ENCODE results near the gene SYNE2. TPM values are rescaled to one million over a fixed set of nuclear protein-coding genes. Genes with fewer than 3 reads are reported as not detected.

Gene SYNE2
- total RNA-seq, 1 experiment from 2014 or later: 16.0 TPM

GRCh38 chr14:63951429-63951828 lies 98.6 kb downstream of the SYNE2 start:
- BruUV-seq (replicated peaks): no TSS peak
- no peak for DNase-seq
- no peak overlapping the region for H2AFZ ChIP-seq (ENCODE audit: low read length)
- no peak for ATAC-seq
- H3K27ac ChIP-seq (ENCODE audit: low read length): no peak overlapping the region
- H3K9me3 ChIP-seq (ENCODE audit: low read length): no peaks in the 10 kb centered on the region
- TF ChIP-seq EZH2 (IDR thresholded peaks at IDR 0.05; ENCODE audit: low read length, unreplicated experiment): no peak
- TF ChIP-seq EZH2phosphoT487 (IDR thresholded peaks at IDR 0.05; ENCODE audit: borderline replicate concordance, low read length): no peak
- TF ChIP-seq CTCF (conservative IDR thresholded peaks at IDR 0.05; ENCODE audit: low read depth, low read length): no peak
- intact Hi-C loops (cut with micrococcal nuclease): loop anchor here (5.0 kb wide), 1 partner anchor 99 kb away; the partner anchor contains the start of gene SYNE2
- no peaks in the 10 kb centered on the region for H3K36me3 ChIP-seq (ENCODE audit: low read depth, low read length)
- no peaks in the 10 kb centered on the region for H4K20me1 ChIP-seq (ENCODE audit: low read length)
- H3K9ac ChIP-seq (ENCODE audit: low read length): no peak overlapping the region
- no peaks in the 10 kb centered on the region for H3K9me2 ChIP-seq (replicated peaks; ENCODE audit: low read length)
- H3F3A ChIP-seq (ENCODE audit: low read length, unreplicated experiment): no peaks in the 10 kb centered on the region
- no peaks in the 10 kb centered on the region for H3K79me2 ChIP-seq (ENCODE audit: low read length)
- H3K4me1 ChIP-seq (ENCODE audit: insufficient read depth, low read length): no peaks in the 10 kb centered on the region
- ChIA-PET POLR2A (ENCODE audit: unreplicated experiment) (no interaction called here), CTCF (no interaction called here)
- no peak overlapping the region for H3K4me3 ChIP-seq (ENCODE audit: low read length)
- no peaks in the 10 kb centered on the region for H3K27me3 ChIP-seq (ENCODE audit: low read length)
- H3K4me2 ChIP-seq (ENCODE audit: low read length): no peak overlapping the region

- H4K20me1 ChIP-seq (ENCODE audit: low read length): no peaks in the 10 kb centered on the region
- H3K9ac ChIP-seq (ENCODE audit: low read length): no peak overlapping the region
- no peaks in the 10 kb centered on the region for H3K79me2 ChIP-seq (ENCODE audit: low read length)
- H3K4me3 ChIP-seq (ENCODE audit: low read length): no peak overlapping the region
- no peaks in the 10 kb centered on the region for H3K9me2 ChIP-seq (replicated peaks; ENCODE audit: low read length)
- ChIA-PET POLR2A (ENCODE audit: unreplicated experiment) (no interaction called here), CTCF (no interaction called here)
- H2AFZ ChIP-seq (ENCODE audit: low read length): no peak overlapping the region
- H3K27ac ChIP-seq (ENCODE audit: low read length): no peak overlapping the region
- TF ChIP-seq EZH2 (IDR thresholded peaks at IDR 0.05; ENCODE audit: low read length, unreplicated experiment) (no peak), CTCF (conservative IDR thresholded peaks at IDR 0.05; ENCODE audit: low read depth, low read length) (no peak), EZH2phosphoT487 (IDR thresholded peaks at IDR 0.05; ENCODE audit: borderline replicate concordance, low read length) (no peak)
- ATAC-seq (no peak), DNase-seq (no peak)
- intact Hi-C loops (cut with micrococcal nuclease): loop anchor here (5.0 kb wide), 1 partner anchor 100 kb away; the partner anchor contains the start of gene SYNE2
- no peaks in the 10 kb centered on the region for H3K36me3 ChIP-seq (ENCODE audit: low read depth, low read length)
- H3K27me3 ChIP-seq (ENCODE audit: low read length): no peaks in the 10 kb centered on the region
- H3K9me3 ChIP-seq (ENCODE audit: low read length): no peaks in the 10 kb centered on the region
- no peaks in the 10 kb centered on the region for H3K4me1 ChIP-seq (ENCODE audit: insufficient read depth, low read length)
- no TSS peak for BruUV-seq (replicated peaks)
- no peaks in the 10 kb centered on the region for H3F3A ChIP-seq (ENCODE audit: low read length, unreplicated experiment)
- H3K4me2 ChIP-seq (ENCODE audit: low read length): no peak overlapping the region
Observed at GRCh38 chr14:63952053-63952932, 99.5 kb downstream of the SYNE2 start.

- Histone ChIP-seq H3K4me3 (ENCODE audit: low read length) (no peak overlapping the region), H3K9ac (ENCODE audit: low read length) (no peak overlapping the region), H3K9me2 (replicated peaks; ENCODE audit: low read length) (no peaks in the 10 kb centered on the region), H3K27ac (ENCODE audit: low read length) (no peak overlapping the region), H4K20me1 (ENCODE audit: low read length) (no peaks in the 10 kb centered on the region), H3K27me3 (ENCODE audit: low read length) (no peaks in the 10 kb centered on the region), H3K79me2 (ENCODE audit: low read length) (no peaks in the 10 kb centered on the region), H2AFZ (ENCODE audit: low read length) (no peak overlapping the region), H3F3A (ENCODE audit: low read length, unreplicated experiment) (no peaks in the 10 kb centered on the region), H3K4me1 (ENCODE audit: insufficient read depth, low read length) (no peaks in the 10 kb centered on the region), H3K9me3 (ENCODE audit: low read length) (no peaks in the 10 kb centered on the region), H3K36me3 (ENCODE audit: low read depth, low read length) (no peaks in the 10 kb centered on the region), H3K4me2 (ENCODE audit: low read length) (no peak overlapping the region)
- CTCF ChIA-PET: interaction anchor here (0.6 kb wide), 1 partner anchor 77 kb away, joined by 9 read pairs; no protein-coding TSS in a partner anchor
- TF ChIP-seq EZH2 (IDR thresholded peaks at IDR 0.05; ENCODE audit: low read length, unreplicated experiment) (no peak), CTCF (conservative IDR thresholded peaks at IDR 0.05; ENCODE audit: low read depth, low read length) (no peak), EZH2phosphoT487 (IDR thresholded peaks at IDR 0.05; ENCODE audit: borderline replicate concordance, low read length) (no peak)
- intact Hi-C loops (cut with micrococcal nuclease): loop anchor here (5.0 kb wide), 1 partner anchor 101 kb away; the partner anchor contains the start of gene SYNE2
- no TSS peak for BruUV-seq (replicated peaks)
- DNase-seq (no peak), ATAC-seq (peak; percentile 64)
- POLR2A ChIA-PET (ENCODE audit: unreplicated experiment): no interaction called here
Observed at GRCh38 chr14:63952933-63953437, 100.2 kb downstream of the SYNE2 start.

All from PC-3 (cell line).